NT2/D1 (cell line): Measurements from ENCODE around the gene ABTB2.
"Not testable (repeated sequence)": the region's sequence is repeated elsewhere in the genome, so short reads cannot be mapped to it uniquely, and the experiment has no call there.

Source experiments
- DNase-seq: peaks from one replicate; pipeline ENCODE4 v3.0.0-alpha.2; 2011; ENCODE audit warnings: low read depth, low spot score
- H3K27me3 ChIP-seq: 2 replicates; pipeline ENCODE4 v1.6.0; 2011; ENCODE audit warnings: mild to moderate bottlenecking; ENCODE audit not compliant: insufficient read length, insufficient read depth
- H3K36me3 ChIP-seq: 2 replicates; pipeline ENCODE4 v1.6.1; 2011; ENCODE audit warnings: mild to moderate bottlenecking, low read length, mixed read lengths; ENCODE audit not compliant: insufficient read depth, insufficient read length
- H3K4me1 ChIP-seq: 2 replicates; pipeline ENCODE4 v1.5.1; 2011; ENCODE audit not compliant: insufficient read depth, insufficient read length
- H3K4me3 ChIP-seq: 2 replicates; pipeline ENCODE4 v1.5.1; 2011; ENCODE audit warnings: low read depth; ENCODE audit not compliant: insufficient read length
- H3K9ac ChIP-seq: 2 replicates; pipeline ENCODE4 v1.6.0; 2011; ENCODE audit warnings: low read depth; ENCODE audit not compliant: insufficient read length
- H3K9me3 ChIP-seq: 2 replicates; pipeline ENCODE4 v1.5.1; 2011; ENCODE audit warnings: mild to moderate bottlenecking, low read length; ENCODE audit not compliant: insufficient read depth
- SUZ12 ChIP-seq: IDR thresholded peaks from 2 replicates; pipeline ENCODE4 v1.6.1; 2011; ENCODE audit not compliant: insufficient read length, insufficient read depth; ENCODE audit errors: extremely low read depth
- YY1 ChIP-seq: IDR thresholded peaks from 2 replicates; pipeline ENCODE4 v1.6.1; 2011; ENCODE audit not compliant: insufficient read length, insufficient read depth
- ZNF274 ChIP-seq: IDR thresholded peaks from 2 replicates; pipeline ENCODE4 v1.6.1; 2011; ENCODE audit warnings: mild to moderate bottlenecking, low read depth, low read length

Gene ABTB2

GRCh38 chr11:34223021-34223813 lies 134.6 kb downstream of the ABTB2 start:
- Histone ChIP-seq H3K4me3 (no peak overlapping the region), H3K27me3 (no peaks in the 10 kb centered on the region), H3K9ac (no peak overlapping the region), H3K36me3 (no peaks in the 10 kb centered on the region), H3K4me1 (peaks cover 4% of the 10 kb centered on the region), H3K9me3 (no peaks in the 10 kb centered on the region)
- no peak for DNase-seq
- no peak for TF ChIP-seq YY1
- no peak for TF ChIP-seq SUZ12
- no peak for TF ChIP-seq ZNF274

GRCh38 chr11:34222030-34222429 lies 135.8 kb downstream of the ABTB2 start:
- Histone ChIP-seq H3K9me3 (no peaks in the 10 kb centered on the region), H3K27me3 (no peaks in the 10 kb centered on the region), H3K36me3 (no peaks in the 10 kb centered on the region), H3K9ac (no peak overlapping the region), H3K4me1 (peaks cover 4% of the 10 kb centered on the region), H3K4me3 (no peak overlapping the region)
- TF ChIP-seq YY1 (no peak), ZNF274 (no peak), SUZ12 (no peak)
- DNase-seq, result no peak

GRCh38 chr11:34219941-34220370 lies 137.9 kb downstream of the ABTB2 start:
- Histone ChIP-seq H3K9me3 (no peaks in the 10 kb centered on the region), H3K4me1 (peaks cover 6% of the 10 kb centered on the region), H3K9ac (no peak overlapping the region), H3K36me3 (no peaks in the 10 kb centered on the region), H3K27me3 (no peaks in the 10 kb centered on the region), H3K4me3 (no peak overlapping the region)
- no peak for DNase-seq
- TF ChIP-seq SUZ12 (no peak), YY1 (no peak), ZNF274 (no peak)

- DNase-seq, result no peak
- no peaks in the 10 kb centered on the region for H3K9me3 ChIP-seq
- no peak overlapping the region for H3K4me3 ChIP-seq
- TF ChIP-seq YY1 (no peak), SUZ12 (no peak), ZNF274 (no peak)
- no peaks in the 10 kb centered on the region for H3K36me3 ChIP-seq
- H3K4me1 ChIP-seq, result peaks cover 7% of the 10 kb centered on the region
- H3K9ac ChIP-seq, result no peak overlapping the region
- H3K27me3 ChIP-seq, result no peaks in the 10 kb centered on the region
Measured at GRCh38 chr11:34219279-34219678, 138.5 kb downstream of the ABTB2 start.

- DNase-seq, H3K9me3 ChIP-seq, H3K36me3 ChIP-seq, H3K9ac ChIP-seq, H3K4me3 ChIP-seq, H3K4me1 ChIP-seq, H3K27me3 ChIP-seq: not testable (repeated sequence)
Measured at GRCh38 chr11:34218756-34219155, 139.1 kb downstream of the ABTB2 start.

GRCh38 chr11:34218067-34218466 lies 139.7 kb downstream of the ABTB2 start:
- TF ChIP-seq YY1 (no peak), ZNF274 (no peak), SUZ12 (no peak)
- no peaks in the 10 kb centered on the region for H3K27me3 ChIP-seq
- no peaks in the 10 kb centered on the region for H3K36me3 ChIP-seq
- H3K9ac ChIP-seq, result no peak overlapping the region
- H3K4me1 ChIP-seq, result peaks cover 4% of the 10 kb centered on the region
- no peak for DNase-seq
- H3K4me3 ChIP-seq, result no peak overlapping the region
- no peaks in the 10 kb centered on the region for H3K9me3 ChIP-seq

- DNase-seq, result no peak
Measured at GRCh38 chr11:34216706-34217105, 141.1 kb downstream of the ABTB2 start.

GRCh38 chr11:34215806-34216453 lies 141.9 kb downstream of the ABTB2 start:
- Histone ChIP-seq H3K9ac (no peak overlapping the region), H3K4me3 (no peak overlapping the region), H3K9me3 (no peaks in the 10 kb centered on the region), H3K27me3 (no peaks in the 10 kb centered on the region), H3K36me3 (no peaks in the 10 kb centered on the region), H3K4me1 (peaks cover 4% of the 10 kb centered on the region)
- no peak for TF ChIP-seq SUZ12
- TF ChIP-seq ZNF274, result no peak
- no peak for TF ChIP-seq YY1
- no peak for DNase-seq

More at GRCh38 chr11:34216706-34217105, 141.1 kb downstream of the ABTB2 start:
- Histone ChIP-seq H3K27me3 (no peaks in the 10 kb centered on the region), H3K9ac (no peak overlapping the region), H3K4me1 (peaks cover 4% of the 10 kb centered on the region), H3K36me3 (no peaks in the 10 kb centered on the region), H3K9me3 (no peaks in the 10 kb centered on the region), H3K4me3 (no peak overlapping the region)
- TF ChIP-seq SUZ12 (no peak), ZNF274 (no peak), YY1 (no peak)
